Smooth muscle cell (in vitro differentiated cells): ENCODE results near the gene HAUS2. TPM values are rescaled to one million over a fixed set of nuclear protein-coding genes. Genes with fewer than 3 reads are reported as not detected.

ENCODE experiments used
- DNase-seq: peaks from one replicate; lab custom pipeline; 2025; ENCODE audit not compliant: unreplicated experiment; lab: John Stamatoyannopoulos, UW
- H2AFZ ChIP-seq: fragments of 200-600 bp; sonication (generic); 2 replicates; pipeline ENCODE4 v1.6.0; 2016; ENCODE audit warnings: antibody characterized with exemption, low read depth, mild to moderate bottlenecking
- H3F3A ChIP-seq: fragments of 200-600 bp; sonication (generic); 2 replicates; pipeline ENCODE4 v1.6.0; 2017; ENCODE audit warnings: antibody characterized with exemption, low read depth
- H3K27ac ChIP-seq: fragments of 200-600 bp; sonication (generic); 2 replicates; pipeline ENCODE4 v1.5.1; 2016; ENCODE audit warnings: low read depth, mild to moderate bottlenecking
- H3K27me3 ChIP-seq: fragments of 200-600 bp; sonication (generic); 2 replicates; pipeline ENCODE4 v1.6.1; 2016; ENCODE audit warnings: low read depth, mild to moderate bottlenecking
- H3K36me3 ChIP-seq: fragments of 200-600 bp; sonication (generic); 2 replicates; pipeline ENCODE4 v1.5.1; 2016; ENCODE audit warnings: low read depth
- H3K4me1 ChIP-seq: fragments of 200-600 bp; sonication (generic); 2 replicates; pipeline ENCODE4 v1.5.1; 2016; ENCODE audit warnings: low read depth
- H3K4me2 ChIP-seq: fragments of 200-600 bp; sonication (generic); 2 replicates; pipeline ENCODE4 v1.6.0; 2016; ENCODE audit warnings: mild to moderate bottlenecking
- H3K4me3 ChIP-seq: fragments of 200-600 bp; sonication (generic); 2 replicates; pipeline ENCODE4 v1.5.1; 2016; ENCODE audit warnings: mild to moderate bottlenecking
- H3K79me2 ChIP-seq: fragments of 200-600 bp; sonication (generic); 2 replicates; pipeline ENCODE4 v1.6.0; 2016; ENCODE audit warnings: low read depth, mild to moderate bottlenecking
- H3K9ac ChIP-seq: fragments of 200-600 bp; sonication (generic); 2 replicates; pipeline ENCODE4 v1.6.0; 2016; ENCODE audit warnings: low read depth
- H3K9me3 ChIP-seq: fragments of 200-600 bp; sonication (generic); replicated peaks from 2 replicates; pipeline ENCODE4 v1.5.1; 2016; ENCODE audit warnings: low read depth
- H4K20me1 ChIP-seq: fragments of 200-600 bp; sonication (generic); 2 replicates; pipeline ENCODE4 v1.6.0; 2016; ENCODE audit warnings: low read depth
- CTCF ChIP-seq: fragments of 200-600 bp; sonication (generic); IDR thresholded peaks from 2 replicates; pipeline ENCODE4 v1.5.1; 2017; ENCODE audit warnings: borderline replicate concordance, mild to moderate bottlenecking, antibody characterized with exemption; ENCODE audit not compliant: insufficient read depth, poor library complexity, severe bottlenecking
- WGBS: methylation state at CpG from one replicate; pipeline ENCODE4 v1.1.7; 2016; ENCODE audit warnings: low lambda C conversion rate; 5-methylcytosine and 5-hydroxymethylcytosine counted together
- polyA plus RNA-seq: library from polyadenylated mRNA; unstranded; fragments of >200 nt; fragmentation: Nextera tagmentation; extraction: Ambion mirVana; gene quantifications from 2 replicates; pipeline ENCODE4 v1.2.1, GENCODE V29; 2016
- total RNA-seq: library from RNA; depleted of rRNA; stranded (reverse); fragments of >200 nt; gene quantifications from 2 replicates; pipeline ENCODE4 v1.2.3, GENCODE V29; 2014

HAUS2 gene
- total and polyA plus RNA-seq, 2 experiments from 2014 or later: 18.4 to 88.4 TPM

GRCh38 chr15:42503825-42504224 is 44.8 kb upstream of the HAUS2 start:
- 100% methylated on average over 1 of the region's 1 CpG for WGBS
- H4K20me1 ChIP-seq: peaks cover 88% of the 10 kb centered on the region

GRCh38 chr15:42504631-42505030 is 44.0 kb upstream of the HAUS2 start:
- TF ChIP-seq CTCF: no peak
- no peak for DNase-seq
- Histone ChIP-seq H3K4me3 (no peak overlapping the region), H3F3A (peaks cover 6% of the 10 kb centered on the region), H3K27me3 (no peaks in the 10 kb centered on the region), H3K4me1 (peaks cover 6% of the 10 kb centered on the region), H3K4me2 (peak overlapping the region; percentile 57), H3K27ac (peak overlapping the region; percentile 55), H3K79me2 (peaks cover 88% of the 10 kb centered on the region), H3K9me3 (no peaks in the 10 kb centered on the region), H3K36me3 (no peaks in the 10 kb centered on the region), H2AFZ (no peak overlapping the region), H4K20me1 (peaks cover 94% of the 10 kb centered on the region), H3K9ac (no peak overlapping the region)
- 58% methylated on average over 3 of the region's 3 CpGs for WGBS

More at GRCh38 chr15:42503825-42504224, 44.8 kb upstream of the HAUS2 start:
- Histone ChIP-seq H3K27ac (no peak overlapping the region), H3K9ac (no peak overlapping the region), H2AFZ (no peak overlapping the region), H3K79me2 (peaks cover 81% of the 10 kb centered on the region), H3F3A (peaks cover 10% of the 10 kb centered on the region), H3K4me2 (no peak overlapping the region), H3K4me1 (peaks cover 6% of the 10 kb centered on the region), H3K27me3 (no peaks in the 10 kb centered on the region), H3K9me3 (no peaks in the 10 kb centered on the region), H3K4me3 (no peak overlapping the region), H3K36me3 (no peaks in the 10 kb centered on the region)
- DNase-seq: no peak
- no peak for TF ChIP-seq CTCF

GRCh38 chr15:42507514-42507913 is 41.1 kb upstream of the HAUS2 start:
- Histone ChIP-seq H3K4me1 (peaks cover 6% of the 10 kb centered on the region), H3F3A (no peaks in the 10 kb centered on the region), H3K9ac (no peak overlapping the region), H3K36me3 (no peaks in the 10 kb centered on the region), H3K79me2 (peaks cover 74% of the 10 kb centered on the region), H3K4me2 (no peak overlapping the region), H3K9me3 (no peaks in the 10 kb centered on the region), H3K27ac (no peak overlapping the region), H2AFZ (no peak overlapping the region), H3K27me3 (no peaks in the 10 kb centered on the region), H4K20me1 (peaks cover 86% of the 10 kb centered on the region), H3K4me3 (no peak overlapping the region)
- TF ChIP-seq CTCF: no peak
- no peak for DNase-seq
- 77% methylated on average over 4 of the region's 4 CpGs for WGBS

- Histone ChIP-seq H3K4me1 (peaks cover 6% of the 10 kb centered on the region), H3K9me3 (no peaks in the 10 kb centered on the region), H3F3A (no peaks in the 10 kb centered on the region), H3K36me3 (no peaks in the 10 kb centered on the region), H3K27ac (no peak overlapping the region), H3K4me2 (no peak overlapping the region), H4K20me1 (peaks cover 83% of the 10 kb centered on the region), H3K9ac (no peak overlapping the region), H3K27me3 (no peaks in the 10 kb centered on the region), H3K4me3 (no peak overlapping the region), H3K79me2 (peaks cover 66% of the 10 kb centered on the region), H2AFZ (no peak overlapping the region)
- no peak for DNase-seq
- 75% methylated on average over 9 of the region's 9 CpGs for WGBS
- TF ChIP-seq CTCF: no peak
Measured at GRCh38 chr15:42508263-42508690, 40.4 kb upstream of the HAUS2 start.
